ENCODE data around the gene ARMC3.

The ARMC3 gene

DNA sequence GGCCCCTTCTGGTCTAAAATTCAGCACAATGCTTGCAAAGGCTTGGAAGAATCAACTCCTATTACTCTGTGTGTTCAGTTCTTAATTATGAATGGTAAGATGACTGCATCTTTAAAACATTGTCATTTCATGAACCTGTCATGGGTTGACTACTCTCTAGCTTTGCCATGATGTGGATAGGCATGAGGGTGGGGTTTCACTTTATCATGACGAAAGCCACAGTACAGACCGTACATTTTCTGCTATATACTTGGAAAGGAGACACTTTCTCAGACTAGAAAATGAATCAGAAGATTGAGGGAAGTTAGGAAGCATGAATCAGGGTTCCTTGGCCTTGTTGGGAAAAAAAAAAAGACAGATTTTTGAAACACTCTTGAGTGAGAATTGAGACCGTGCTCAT lies 147.8 kb downstream of the ARMC3 start:
- no peak for DNase-seq (ENCODE audit: low read depth, low spot score)

GRCh38 chr10:23078114-23078513 lies 150.3 kb downstream of the ARMC3 start:
- no peak for DNase-seq (ENCODE audit: low read depth, low spot score)

DNA sequence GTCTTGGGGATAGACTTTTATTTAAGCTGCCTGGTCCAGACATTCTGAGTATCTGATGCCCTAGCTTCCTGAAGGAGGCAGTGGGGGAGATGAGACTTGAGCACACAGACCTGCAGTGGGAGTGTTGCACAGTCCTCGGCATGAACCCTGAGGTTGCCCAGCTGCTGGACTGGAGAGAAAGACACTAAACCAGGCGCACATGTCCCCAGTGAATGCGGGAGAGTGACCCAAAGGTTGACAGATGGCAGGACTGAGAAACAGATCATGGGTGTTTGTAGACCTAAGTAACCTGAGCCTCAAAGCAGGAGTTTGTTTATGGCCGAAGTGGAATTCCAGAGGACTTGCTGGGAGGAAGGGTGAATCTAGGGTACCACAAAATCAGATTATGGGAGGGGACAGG lies 151.8 kb downstream of the ARMC3 start:
- no peak for DNase-seq (ENCODE audit: low read depth, low spot score)

GRCh38 chr10:23080262-23080661 lies 152.4 kb downstream of the ARMC3 start:
- DNase-seq (ENCODE audit: low read depth, low spot score), result no peak

DNA sequence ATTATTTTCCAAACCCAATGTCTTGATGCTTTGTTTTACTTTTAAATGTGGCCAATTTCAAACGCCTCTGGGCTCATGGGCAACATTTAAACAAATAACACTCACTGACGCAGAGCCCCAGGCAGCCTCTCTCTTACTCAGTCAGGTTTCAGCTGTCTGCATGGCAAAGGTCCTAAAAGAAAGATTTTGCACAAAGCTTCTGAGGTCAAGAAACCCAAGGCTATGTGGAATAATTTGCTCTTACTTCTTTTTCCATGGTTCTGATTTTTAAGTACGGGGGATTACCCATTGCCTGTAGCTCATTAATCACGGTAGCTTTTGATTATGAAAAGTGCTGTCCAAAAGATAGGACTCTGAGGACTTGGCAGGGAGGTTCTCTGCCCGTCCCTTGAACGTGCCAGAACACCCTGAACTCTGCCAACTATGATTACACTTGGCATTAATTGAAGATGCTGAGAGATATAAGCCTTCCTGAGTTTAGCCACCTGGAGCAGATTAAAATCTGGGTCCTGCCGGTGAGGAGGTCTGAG lies 153.4 kb downstream of the ARMC3 start:
- DNase-seq (ENCODE audit: low read depth, low spot score), result peak; percentile 28

- DNase-seq (ENCODE audit: low read depth, low spot score), result no peak
These were observed 154.0 kb downstream of the ARMC3 start for GRCh38 chr10:23081891-23082290.

Measured in astrocyte of the hippocampus (primary cell).